GM21619 (cell line): ENCODE measurements around the gene PTPRO.

Source experiments
- ATAC-seq: cut with Tn5 transposase; IDR thresholded peaks from one replicate; pipeline ENCODE4 v1.9.1; 2021; ENCODE audit not compliant: unreplicated experiment

PTPRO gene

DNA sequence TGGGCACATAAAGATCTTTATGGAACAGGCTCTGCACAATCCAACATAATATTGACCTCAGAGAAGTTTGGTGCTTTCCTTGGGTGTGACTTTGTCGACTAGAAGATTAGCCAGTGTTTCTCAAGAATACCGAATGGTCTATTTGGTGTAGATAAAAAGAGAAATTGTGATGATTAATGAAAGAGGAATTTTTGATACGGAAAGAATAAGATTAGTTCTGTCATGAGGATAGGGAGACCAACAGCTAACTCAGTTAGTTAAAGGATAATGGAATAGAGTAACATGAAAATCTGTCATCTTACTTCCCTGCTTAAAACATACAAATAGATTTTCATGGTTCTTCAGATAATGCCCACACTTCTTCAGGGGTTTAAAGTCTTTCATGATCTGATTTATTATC, 24.2 kb downstream of the PTPRO start:
- no peak for ATAC-seq

DNA sequence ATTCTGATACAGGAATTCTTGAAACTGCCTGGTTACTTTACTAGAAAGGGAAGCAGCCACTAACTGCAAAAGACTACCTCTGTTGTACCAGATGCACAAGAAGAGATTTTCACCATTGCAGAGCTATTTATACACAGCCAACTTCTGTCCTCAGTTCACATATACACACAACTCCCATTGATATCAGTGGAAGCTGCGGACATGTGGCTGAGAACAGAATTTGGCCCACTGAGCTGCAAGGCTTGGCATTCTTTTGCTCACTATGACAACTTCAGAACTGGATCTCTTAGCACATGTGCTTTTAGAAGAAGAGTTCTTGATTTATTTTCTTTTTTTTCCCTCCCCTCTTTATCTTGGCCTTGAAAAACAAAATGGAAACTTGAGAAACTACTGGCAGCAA, 28.3 kb downstream of the PTPRO start:
- no peak for ATAC-seq

DNA sequence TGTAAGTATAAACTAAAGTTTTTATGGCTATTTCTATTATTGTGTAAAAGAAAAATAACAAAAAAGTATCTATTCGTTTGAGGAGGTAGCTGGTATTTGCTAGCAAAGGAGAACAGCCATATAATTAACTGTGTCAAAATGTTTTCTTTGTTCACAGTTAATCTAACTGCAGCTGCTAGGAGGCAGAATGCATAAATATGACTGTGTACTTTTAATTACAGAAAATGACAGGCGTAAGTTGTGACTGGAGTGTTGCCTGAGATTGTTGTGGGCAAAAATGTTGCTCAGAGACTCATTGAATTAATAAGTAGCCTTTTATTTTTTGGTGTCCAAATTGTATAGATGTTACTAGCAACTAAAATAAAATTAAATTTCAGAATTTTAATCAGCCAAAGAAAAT, 33.5 kb downstream of the PTPRO start:
- no peak for ATAC-seq

DNA sequence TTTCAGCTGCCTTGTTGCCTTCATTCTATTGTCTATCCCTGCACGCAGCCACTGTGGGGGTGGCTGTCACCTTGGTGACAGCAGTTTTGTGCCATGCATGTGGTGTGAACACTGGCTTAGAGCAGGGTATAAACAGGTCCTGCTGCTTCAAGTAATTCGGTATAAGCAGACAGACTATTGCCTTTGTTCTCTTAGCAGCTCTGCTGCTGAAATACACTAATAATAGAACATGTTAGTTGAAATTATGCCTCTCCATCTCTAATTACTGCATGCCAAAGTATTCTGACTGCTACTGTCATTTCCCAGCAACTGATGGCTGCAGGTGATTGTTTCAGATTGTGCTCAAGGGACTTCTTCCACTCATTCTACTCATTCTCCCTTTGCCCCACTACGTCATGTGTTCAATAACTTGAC, 34.6 kb downstream of the PTPRO start:
- ATAC-seq, result no peak

DNA sequence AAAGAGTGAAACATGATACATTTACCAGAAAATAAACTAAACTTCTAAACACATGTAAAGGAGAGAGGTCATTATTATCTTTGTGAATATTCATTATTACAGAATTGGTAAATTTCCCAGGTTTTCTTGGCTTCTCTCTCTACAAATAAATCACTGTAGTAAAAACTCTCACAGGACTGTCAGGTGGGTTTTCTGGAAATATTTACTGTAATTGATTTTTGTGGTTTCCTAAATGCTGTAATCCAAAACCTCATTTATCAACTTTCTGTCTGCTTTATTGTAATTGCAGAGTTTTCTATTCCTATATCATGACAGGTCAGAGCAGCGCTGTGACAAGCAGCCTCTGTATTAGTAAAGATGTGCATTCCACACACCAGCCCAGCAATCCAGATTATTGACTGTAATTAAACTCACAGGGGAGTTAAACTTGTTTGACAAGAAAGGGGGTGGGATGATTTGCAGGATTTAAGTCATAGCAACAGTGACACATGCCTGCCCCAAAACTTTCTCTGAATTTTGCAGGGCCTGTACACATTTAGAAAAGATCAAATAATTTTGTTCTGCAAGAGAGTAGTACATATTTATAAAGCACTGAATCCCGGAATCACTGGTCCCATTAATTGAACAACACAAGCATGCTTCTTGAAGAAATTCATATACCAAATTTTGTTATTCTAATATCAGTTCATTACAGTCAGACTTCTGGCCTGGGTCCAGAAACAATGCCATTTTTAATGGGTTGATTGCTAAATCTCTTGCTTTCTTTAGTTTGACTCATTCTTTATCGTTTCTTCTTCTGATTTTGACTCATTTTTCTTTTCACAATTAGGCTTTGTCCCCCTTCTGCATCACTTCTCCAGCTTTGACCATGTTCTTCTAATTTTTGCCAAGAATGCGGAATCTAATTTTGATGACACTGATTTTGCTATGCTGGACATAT, 42.2 kb downstream of the PTPRO start:
- ATAC-seq, result no peak

DNA sequence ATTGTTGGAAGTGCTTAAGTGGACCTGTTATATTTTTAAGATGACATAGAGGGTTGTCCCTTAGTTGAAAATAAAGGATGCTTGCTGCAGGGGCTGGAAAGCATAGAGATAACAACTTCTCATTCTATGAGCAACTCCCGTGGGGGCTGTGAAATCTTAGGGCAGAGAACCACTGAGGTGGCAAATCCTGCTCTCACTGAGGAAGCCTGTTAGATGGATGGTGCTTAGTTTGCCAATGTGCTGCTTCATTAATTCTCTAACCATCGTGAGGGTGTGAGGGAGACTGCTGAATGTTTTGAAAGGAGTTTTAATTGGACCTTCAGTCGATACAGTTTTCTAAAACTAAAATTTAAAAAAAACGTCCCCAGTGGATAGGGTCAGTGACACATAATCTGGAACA, 46.5 kb downstream of the PTPRO start:
- no peak for ATAC-seq

DNA sequence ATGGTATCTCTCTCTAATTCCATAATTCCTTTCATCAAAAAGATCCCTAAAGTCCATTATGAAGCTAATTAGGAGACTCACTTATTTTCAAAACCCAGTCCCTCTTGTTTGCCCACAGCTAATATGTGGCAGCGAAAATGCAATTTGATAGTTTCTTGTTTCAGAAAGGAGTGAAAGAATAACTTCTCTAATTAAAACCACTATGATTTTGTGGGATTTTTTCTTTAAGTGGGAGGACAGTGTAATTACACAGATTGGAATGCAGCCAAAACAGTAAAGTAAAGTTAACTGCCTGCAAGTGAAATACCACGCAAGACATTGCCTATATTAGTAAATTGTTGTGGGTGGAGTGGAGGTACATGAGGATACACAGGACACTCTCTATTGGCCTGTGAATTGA, 50.0 kb downstream of the PTPRO start:
- no peak for ATAC-seq

DNA sequence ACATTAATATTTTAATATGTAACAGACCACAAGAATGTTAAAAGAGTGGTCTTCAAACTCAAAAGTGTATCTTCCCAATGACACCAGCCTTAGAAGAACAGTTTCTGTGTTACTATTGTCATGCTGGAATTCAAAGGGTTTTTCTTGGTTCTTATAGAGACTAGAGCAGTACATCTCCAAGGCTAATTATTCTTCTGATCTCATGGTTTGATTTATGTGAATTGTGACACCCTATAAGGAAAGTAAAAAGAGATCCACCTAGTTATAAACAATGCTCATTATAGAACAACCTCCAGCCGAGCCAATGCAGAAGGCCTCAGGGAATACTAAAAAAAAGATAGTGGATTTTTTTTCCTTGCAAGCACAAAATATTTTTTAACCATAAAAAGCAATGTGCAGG, 65.5 kb downstream of the PTPRO start:
- no peak for ATAC-seq

DNA sequence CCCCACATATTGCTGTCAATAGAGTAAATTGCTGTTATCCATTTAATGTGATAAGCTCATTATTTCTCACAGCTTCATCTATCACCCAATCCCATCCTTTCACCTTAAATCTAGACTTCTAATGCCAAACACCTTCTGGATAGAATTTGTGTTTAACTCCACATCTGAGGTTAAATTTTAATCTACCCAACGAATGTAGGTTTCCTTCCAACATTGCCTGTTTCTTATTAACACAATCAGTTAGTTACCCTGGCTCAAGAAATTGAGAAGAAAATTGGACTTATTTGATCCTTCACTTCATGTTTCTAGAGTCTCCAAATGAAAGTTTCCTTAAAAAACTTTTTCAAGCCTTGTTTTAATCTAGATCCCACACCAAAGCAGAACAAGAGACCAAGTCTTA, 67.3 kb downstream of the PTPRO start:
- ATAC-seq, result no peak

DNA sequence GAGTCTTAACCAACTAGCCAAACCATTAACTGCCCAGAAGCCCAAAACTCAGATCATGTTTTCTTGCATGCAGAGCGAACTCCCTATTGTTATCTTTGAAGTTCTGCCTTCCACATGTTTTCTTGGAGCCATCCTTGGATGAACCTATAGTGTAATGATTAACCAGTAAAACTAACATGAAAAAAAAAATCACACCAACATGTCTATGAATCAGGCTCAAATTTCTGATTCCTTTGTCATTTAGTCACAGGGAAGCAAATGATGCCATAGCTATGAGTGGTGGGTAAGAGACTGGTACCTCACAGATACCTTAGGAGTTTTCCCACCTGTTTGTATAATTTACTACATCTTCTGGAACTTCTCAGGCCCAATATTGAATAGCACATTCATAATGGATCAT, 70.7 kb downstream of the PTPRO start:
- no peak for ATAC-seq

DNA sequence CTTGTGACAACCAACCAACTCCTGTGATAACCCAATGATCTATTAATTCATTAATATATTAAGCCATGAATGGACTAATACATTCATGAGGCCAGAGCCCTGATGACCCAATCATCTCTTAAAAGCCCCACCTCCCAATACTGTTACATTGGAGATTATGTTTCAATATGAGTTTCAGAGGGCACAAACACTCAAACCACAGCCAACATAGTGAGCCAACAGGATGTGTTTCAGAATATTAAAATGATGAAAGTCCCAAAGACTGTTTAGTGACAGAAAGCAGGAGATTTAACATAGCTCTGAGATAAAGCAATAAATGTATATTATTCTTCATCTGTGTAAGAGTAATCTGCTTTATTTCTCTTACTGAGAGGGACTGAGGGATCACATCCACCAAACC, 71.7 kb downstream of the PTPRO start:
- no peak for ATAC-seq

DNA sequence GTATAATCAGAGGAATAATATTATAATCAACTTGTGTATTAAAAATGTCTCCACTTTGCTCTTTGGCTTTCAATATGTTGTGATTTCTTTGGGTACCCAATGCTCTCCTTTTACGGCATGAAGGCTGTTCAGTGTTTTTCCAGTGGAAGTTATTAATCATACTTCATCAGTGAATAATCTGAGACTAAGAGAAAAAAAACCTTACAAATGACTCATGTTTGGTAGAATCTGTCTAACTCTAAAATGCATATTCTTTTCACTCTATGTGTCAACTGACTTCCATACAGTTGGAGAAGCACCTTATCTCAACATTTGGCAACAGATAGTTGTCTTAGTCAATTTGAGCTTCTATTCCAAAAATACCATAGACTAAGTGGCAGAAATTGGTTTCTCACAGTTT, 82.2 kb downstream of the PTPRO start:
- ATAC-seq, result no peak

DNA sequence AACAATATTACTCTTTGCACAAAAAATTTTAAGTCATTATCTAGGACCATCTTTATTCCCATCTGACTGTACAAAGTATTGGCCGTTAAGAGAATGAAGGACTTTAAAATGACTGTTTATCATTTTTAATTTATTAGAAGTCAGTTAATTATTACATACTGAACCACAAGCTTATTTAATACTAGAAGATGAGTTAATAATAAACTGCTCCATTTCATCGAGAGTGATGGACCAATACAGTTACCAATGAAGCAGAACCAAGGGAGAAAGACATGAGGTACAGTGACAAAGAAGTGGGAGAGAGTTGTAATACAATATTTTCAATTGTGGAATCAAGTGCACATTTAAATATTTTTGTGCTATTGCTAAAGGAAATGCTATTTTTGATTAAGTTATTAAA, 83.3 kb downstream of the PTPRO start:
- ATAC-seq, result no peak

DNA sequence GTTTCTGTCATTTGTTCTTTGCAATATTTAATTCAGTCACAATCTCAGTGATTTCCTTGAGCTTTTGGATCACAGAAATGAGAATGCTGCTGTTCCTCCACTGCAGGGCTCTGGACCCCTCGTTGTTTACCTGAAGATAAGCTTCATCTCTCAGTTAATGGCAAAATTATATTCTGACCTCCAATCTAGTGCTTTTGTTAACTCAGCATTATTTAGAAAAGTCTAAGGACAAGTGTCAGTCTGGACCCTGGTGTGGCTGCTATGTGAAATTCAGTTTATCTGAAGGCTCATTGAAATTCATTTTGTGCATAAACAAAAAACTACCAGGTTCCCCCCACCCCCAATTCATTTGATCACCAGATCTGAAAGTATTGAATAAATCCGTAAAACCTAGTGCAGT, 84.7 kb downstream of the PTPRO start:
- ATAC-seq, result no peak

DNA sequence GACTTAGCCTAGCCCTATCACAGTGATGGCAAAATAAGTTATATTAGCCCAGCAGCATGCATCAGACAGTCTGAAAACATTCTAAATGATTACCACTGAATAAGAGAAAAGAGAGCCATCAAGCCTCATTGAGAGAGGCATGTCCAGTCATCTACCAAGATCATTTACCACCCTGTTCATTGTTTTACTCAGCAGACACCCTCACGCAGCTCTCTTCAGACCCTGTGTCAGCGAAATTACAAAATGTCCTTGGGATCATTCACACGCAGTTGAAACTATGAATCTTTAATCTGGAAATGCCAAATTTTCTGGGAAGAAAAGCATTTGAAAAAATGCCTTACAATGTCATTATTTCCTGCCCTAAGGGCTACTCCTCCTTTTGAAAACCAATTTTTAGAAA, 89.5 kb downstream of the PTPRO start:
- no peak for ATAC-seq

DNA sequence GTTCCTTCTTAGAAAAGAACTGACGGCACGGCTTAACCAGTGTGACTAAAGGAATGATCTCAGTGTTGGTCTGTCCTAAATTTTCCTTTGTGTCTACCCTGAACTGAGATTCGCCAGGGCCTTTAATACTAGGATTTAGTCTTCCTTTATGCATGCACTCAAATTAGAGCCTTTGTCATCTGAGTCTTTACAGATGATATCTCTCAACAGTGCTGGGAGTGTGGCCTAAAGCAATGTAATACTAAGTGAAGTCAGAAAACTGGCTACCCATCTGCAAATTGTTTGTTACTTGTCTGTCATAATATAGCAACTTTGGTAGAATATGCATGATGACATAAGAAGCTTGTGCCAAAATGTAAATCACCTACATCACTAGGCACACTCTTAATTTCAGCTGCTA, 95.4 kb downstream of the PTPRO start:
- ATAC-seq, result no peak

DNA sequence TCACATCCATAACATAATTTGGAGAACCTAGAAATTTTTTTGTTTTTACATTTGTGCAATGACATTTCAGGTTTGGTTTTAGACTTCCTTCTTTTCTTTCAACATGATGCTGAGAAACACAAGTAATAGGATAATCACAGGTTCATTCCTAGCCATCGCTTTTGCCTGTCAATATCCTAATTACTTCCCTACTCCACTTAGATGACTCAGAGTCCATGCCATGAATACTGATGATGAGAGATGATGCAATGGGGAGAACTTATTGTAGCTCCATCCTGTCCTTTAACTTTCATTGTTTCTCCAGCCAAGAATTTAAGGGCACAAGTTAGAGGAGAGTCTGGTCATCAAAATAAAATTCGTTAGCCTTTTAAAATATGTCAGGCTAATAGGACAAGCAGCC, 101.3 kb downstream of the PTPRO start:
- ATAC-seq, result no peak

DNA sequence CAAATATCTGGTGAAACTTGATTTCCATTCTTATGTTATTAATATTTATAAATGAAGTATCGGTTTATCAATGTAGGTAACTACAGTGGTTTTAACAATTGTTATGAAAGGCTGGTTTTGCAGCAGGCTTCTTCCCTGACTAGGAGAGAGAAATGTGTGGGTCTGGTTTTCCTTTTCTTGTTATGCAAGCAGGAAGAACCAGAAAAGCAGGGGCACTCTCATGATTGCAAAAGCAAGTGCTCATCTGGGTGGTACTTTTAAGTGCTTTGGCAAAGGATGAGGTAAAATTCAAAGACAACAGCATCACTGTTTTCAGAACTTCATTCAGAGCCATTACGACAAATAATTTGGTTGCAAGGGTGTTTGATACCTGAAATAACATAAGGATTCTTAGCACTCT, 105.6 kb downstream of the PTPRO start:
- no peak for ATAC-seq

DNA sequence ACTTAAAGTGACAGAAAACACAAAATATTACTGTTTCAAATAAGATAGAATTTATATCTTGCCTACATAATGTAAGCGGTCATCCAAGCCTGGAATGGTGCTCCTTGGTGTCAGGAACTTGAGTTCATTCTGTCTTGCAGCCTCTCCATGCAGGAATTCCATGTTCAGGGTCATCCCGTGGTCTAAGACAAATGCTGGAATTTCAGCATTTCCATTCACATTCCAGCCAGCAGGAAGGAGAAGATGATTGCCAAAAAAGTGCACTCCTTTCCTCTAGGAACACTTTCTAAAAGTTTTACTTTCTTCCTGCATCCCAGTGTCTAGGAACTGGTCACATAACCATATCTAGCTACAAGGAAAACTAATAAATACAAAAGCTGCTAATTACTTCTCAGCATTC, 106.3 kb downstream of the PTPRO start:
- ATAC-seq, result no peak

DNA sequence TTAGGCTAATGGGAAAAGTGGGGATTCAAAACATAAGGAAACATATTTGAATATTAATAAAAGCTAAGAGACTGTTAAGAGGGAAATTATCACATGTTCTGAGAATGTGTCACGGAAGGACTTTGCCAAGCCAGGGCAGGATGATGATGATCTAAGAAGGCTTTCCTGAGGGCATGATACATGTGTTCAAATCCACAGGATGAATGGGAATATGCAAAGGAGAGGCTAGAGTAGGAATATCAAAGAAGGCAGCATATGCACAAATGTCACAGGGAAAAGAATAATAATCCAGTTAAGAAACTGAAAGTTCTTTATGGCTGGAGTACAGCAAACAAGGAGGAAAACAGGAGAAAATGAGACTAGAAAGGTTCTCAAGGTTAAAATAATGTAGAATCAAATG, 107.0 kb downstream of the PTPRO start:
- ATAC-seq, result no peak

DNA sequence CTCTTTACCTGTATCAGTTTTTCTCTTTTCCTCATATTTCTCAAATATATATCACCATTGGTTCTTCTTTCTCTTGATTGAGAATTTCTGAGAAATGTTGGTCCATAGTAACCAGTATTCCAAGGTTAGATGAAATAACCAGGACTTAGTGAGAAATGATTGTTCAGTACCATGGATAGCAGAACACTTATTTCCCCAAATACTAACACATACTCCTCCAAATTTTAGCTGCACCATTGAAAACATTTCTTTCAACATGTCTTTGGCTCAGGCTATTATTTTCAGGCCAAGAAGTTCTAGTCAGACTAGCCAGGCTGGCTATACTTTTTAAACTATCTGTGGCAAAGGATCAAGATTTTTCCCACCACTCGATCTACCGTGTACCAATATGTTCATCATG, 113.3 kb downstream of the PTPRO start:
- no peak for ATAC-seq

DNA sequence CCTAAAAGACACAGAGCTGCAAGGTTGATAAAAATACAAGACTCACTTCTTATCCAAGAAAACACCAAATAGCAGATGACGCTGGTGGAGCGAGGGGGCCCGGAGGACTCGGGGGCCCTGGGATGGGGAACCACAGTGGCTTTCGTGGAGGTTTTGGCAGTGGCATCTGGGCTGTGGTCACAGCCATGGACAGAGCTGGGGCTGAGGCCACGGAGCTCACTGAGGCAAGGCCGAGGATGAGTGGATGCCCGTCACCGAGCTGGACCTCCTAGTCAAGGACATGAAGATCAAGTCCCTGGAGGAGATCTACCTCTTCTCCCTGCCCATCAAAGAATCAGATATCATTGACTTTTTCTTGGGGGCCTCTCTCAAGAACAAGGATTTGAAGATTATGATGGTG, 117.2 kb downstream of the PTPRO start:
- ATAC-seq, result no peak

DNA sequence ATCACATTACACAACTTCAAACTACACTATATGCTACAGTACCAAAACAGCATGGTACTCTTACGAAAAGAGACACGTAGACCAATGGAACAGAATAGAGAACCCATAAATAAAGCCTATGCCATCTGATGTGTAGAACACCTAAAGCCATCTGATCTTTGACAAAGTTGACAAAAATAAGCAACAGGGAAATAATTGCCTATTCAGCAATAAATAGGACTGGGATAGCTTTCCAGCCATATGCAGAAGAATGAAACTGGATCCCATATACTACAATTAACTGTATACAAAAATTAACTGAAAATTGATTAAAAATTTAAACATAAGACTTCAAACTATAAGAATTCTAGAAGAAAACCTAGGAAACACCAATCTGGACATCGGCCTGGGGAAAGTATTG, 120.7 kb downstream of the PTPRO start:
- ATAC-seq, result no peak
